C1 segment of cervical spinal cord (tissue), 14 donors: ENCODE data around the gene C18orf63.

Source experiments
- DNase-seq, 14 donors: peaks; one replicate each; lab custom pipeline; 2025; lab: John Stamatoyannopoulos, UW

Gene C18orf63

GRCh38 chr18:74407888-74408287 is 92.2 kb downstream of the C18orf63 start:
- DNase-seq, result no peak
